Measurements from ENCODE around the gene PPM1E.
"Not testable (repeated sequence)": the region's sequence is repeated elsewhere in the genome, so short reads cannot be mapped to it uniquely, and the experiment has no call there.

The PPM1E gene

GRCh38 chr17:58947824-58948223 lies 192.2 kb downstream of the PPM1E start:
- no peak for DNase-seq (ENCODE audit: low spot score)

DNA sequence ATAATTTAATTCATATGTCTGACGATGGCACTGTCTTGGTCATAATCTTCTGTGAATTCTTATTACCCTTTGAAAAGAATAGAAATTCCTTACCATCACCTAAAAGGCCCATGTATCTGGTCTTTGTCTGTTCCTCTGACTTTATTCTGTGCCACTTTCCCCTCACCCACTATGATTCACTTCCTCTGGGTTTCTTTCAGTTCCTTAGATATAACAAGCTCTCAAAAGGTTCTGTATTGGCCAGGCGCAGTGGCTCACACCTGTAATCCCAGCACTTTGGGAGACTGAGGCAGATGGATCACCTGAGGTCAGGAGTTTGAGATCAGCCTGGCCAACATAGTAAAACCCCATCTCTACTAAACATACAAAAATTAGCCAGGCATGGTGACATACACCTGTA lies 198.7 kb downstream of the PPM1E start:
- not testable (repeated sequence) for DNase-seq (ENCODE audit: low spot score)

- DNase-seq (ENCODE audit: low spot score): no peak
Observed at GRCh38 chr17:58956997-58957724, 201.5 kb downstream of the PPM1E start.

- not testable (repeated sequence) for DNase-seq (ENCODE audit: low spot score)
Observed at GRCh38 chr17:58957725-58958073, 202.0 kb downstream of the PPM1E start.

DNA sequence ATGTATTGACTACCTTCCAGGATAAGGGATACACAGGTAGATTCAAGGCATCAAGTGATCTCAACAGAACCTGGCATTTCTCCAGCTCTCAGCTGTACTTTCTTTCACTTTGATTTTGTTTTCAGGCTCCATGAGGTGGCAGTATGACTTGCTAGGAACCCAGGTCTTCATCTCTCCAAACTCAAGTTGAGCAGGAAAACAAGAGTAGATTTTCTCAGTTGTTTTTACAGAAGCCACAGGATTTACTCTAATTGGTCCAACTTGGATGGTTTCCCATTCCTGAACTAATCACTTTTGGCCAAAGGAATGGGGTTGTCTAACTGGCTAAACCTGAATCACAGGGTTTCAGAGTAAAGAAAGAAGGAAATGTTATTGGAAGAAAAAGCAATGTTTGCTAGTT lies 204.4 kb downstream of the PPM1E start:
- peak; percentile 55 for DNase-seq (ENCODE audit: low spot score)

GRCh38 chr17:58965221-58965620 lies 209.6 kb downstream of the PPM1E start:
- no peak for DNase-seq (ENCODE audit: low spot score)

GRCh38 chr17:58966208-58966607 lies 210.6 kb downstream of the PPM1E start:
- DNase-seq (ENCODE audit: low spot score): no peak

GRCh38 chr17:58968426-58969061 lies 212.9 kb downstream of the PPM1E start:
- DNase-seq (ENCODE audit: low spot score): no peak

DNA sequence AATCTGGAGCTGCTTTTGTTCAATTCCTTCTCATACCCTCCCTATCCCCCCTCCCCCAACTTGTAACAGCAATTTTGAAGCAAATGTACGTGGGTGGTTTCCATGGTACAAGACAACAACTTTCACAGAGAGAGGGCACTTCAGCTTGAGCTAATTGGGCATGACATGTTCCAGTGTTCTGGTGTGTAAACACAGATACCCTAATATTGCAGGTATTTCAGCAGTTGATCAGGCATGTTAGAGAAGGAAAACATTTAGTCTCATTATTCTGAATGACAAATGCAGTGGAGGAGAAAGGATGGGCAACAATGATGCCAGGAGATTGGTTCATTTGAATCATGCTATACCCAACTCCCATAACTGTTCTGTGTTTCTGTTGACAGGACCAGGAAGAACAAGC lies 213.5 kb downstream of the PPM1E start:
- DNase-seq (ENCODE audit: low spot score): no peak

DNA sequence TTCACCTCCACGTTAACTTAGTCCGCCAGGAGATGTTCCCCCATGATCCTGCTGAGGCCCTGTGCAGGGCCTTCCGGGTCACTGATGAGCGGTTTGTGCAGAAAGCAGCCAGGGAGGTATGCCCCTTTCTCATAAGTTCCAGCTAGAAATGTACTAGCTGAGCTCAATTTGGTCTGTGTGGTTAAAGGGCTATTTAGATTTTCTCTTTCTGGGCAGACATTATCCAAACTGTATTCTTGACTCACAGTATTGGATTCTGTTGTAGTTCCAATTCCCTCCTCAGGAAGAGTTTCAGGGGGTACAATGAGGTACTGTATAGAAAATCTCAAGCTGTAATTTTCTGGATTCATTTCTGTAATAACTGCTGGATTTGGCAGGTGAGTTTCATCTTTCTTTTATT lies 214.0 kb downstream of the PPM1E start:
- DNase-seq (ENCODE audit: low spot score): no peak

- no peak for DNase-seq (ENCODE audit: low spot score)
Observed at GRCh38 chr17:58970609-58971450, 215.2 kb downstream of the PPM1E start.

DNA sequence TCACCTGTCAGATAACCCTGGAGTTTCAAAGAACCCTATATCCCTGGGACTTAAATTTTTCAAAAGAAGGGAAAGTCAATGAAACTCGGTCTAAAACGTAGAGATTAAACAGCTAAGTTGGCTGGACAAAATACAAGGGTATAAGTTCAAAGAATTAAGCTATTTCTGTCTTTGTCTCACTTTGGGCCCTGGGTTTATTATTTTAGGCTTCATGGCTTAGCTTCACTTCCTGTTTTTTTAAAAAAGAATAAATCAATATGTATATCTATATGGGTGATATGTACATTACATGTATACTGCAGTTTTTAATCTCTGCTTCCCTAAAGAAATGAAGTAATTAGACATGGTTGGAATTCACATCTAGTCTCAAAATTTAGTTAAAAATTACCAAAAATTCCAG lies 218.7 kb downstream of the PPM1E start:
- no peak for DNase-seq (ENCODE audit: low spot score)

GRCh38 chr17:58976541-58976940 lies 220.9 kb downstream of the PPM1E start:
- no peak for DNase-seq (ENCODE audit: low spot score)

GRCh38 chr17:58980706-58981481 lies 225.2 kb downstream of the PPM1E start:
- no peak for DNase-seq (ENCODE audit: low spot score)

- DNase-seq (ENCODE audit: low spot score): no peak
Observed at GRCh38 chr17:58982626-58983025, 227.0 kb downstream of the PPM1E start.

DNA sequence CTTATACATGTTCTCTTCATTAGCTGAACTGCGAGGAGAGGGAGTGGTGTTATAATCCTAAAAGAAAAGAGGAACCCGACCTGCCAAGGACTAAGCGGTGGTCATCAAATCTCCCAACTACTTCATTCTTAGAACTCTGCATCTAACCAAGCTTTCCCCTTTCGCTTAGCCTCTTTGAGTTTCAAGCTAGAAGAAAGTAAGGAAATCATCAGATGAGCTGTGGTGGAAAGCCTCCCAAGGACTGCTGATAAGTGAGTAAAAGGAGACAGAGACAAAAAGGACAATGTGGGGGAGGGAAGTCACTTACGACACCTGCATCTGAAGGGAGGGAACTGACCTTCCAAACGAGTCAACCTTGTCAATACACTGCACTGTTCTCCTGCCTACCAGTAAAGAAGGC lies 229.7 kb downstream of the PPM1E start:
- no peak for DNase-seq (ENCODE audit: low spot score)

GRCh38 chr17:58985971-58986370 lies 230.3 kb downstream of the PPM1E start:
- DNase-seq (ENCODE audit: low spot score): no peak

GRCh38 chr17:58989629-58990028 lies 234.0 kb downstream of the PPM1E start:
- DNase-seq (ENCODE audit: low spot score): no peak

GRCh38 chr17:58991718-58992331 lies 236.2 kb downstream of the PPM1E start:
- DNase-seq (ENCODE audit: low spot score): no peak

DNA sequence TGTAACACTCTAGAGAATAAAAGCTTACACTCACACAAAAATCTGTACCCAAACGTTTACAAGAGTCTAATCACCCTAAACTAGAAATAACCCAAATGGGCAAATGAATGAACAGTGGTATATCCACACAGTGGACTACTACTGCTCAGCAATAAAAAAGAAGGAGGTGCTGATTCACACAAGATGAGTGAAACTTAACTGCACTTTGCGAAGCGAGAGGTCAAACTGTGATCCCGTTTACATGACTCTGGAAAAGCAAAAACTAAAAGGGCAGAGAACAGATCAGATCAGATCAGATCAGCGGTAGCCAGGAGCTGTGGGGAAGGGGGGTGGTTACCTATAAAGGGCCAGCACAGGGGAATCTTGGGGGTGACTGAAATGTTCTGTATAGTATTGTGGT lies 237.7 kb downstream of the PPM1E start:
- no peak for DNase-seq (ENCODE audit: low spot score)

DNA sequence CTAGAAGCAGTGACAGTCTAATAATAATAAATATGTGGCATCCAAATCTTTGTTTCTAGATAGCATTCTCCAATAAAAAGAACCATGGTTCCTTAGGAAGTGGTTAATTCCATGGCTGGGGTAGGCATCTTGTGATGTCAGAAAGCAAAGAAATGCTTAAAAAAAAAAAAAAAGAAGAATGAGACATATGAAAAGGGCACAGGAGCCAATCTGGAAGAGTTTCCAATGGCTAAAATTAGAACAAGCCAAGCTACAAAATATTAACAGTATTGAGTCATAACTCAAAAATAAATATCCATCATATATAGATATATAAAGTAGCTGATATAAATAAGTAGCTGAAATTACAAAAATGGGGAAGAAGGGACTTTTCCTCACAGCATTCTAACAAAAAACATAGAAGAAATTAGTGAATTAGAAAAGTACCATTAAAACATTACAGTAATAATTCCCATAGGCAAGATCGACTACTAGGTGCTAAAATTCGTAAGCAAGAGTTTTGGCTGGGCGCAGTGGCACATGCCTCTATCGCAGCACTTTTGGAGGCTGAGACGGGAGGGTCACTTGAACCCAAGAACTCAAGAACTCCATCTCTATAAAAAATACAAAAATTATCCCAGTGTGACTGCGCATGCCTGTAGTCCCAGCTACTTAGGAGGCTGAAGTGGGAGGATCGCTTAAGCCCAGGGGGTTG lies 239.7 kb downstream of the PPM1E start:
- DNase-seq (ENCODE audit: low spot score): no peak
